Stimulated activated CD4-positive, alpha-beta T cell treated with anti-CD3 and anti-CD28 coated beads, Interleukin-12 subunit alpha, Interleukin-12 subunit beta, amount 100 ng/mL, for 4 hours (primary cell): ENCODE results near the gene NT5C.

ENCODE experiments used
- DNase-seq: peaks from one replicate; pipeline ENCODE4 v3.0.0-alpha.2; 2020

The NT5C gene

DNA sequence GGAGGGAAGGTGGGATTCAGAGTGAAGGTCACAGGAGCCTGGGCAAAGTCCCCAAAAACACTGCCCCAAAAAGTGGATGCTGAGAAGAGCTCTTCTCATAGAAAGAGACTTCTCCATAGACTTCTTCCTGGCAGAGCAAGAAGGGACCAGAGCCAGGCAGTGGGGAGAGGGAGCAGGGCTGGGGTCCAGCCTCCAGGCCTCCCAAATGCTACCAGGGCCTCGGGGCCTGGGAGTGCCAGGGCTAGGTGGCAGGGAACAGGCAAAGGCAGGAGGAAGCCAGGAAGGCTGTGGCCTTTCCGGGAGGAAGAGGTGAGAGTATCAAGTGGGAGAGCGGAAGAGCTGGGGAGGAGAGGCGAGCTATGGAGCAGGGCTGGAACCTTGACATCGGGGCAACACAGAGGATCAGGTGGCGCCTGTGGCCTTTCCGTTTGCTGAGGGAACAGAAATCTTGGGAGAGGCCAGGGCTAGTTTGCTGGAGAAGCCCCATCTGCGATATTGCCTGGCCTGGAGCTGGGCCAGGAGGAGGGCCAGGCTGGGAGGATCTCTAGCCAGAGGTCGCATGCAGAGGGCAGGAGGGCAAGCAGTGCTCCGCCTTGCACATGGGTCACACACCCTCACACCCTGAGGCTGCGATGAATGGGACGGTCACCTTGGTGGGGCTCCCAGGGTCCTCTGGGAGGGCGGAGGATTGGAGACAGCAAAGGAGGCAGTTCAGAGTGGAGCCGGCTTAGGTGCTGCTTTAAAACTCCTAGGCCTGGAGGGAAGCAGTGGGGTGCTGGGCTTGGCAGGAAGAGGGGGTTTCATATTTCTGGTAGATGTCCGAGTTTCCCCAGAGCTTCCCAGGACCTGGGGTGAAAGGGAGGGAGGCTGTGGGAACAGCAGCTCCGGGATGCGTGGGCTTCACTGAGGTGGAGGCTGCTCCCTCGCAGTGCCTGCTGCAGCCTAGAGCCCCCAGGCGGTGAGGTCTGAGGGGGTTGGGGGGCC is 40.4 kb downstream of the NT5C start:
- no peak for DNase-seq

DNA sequence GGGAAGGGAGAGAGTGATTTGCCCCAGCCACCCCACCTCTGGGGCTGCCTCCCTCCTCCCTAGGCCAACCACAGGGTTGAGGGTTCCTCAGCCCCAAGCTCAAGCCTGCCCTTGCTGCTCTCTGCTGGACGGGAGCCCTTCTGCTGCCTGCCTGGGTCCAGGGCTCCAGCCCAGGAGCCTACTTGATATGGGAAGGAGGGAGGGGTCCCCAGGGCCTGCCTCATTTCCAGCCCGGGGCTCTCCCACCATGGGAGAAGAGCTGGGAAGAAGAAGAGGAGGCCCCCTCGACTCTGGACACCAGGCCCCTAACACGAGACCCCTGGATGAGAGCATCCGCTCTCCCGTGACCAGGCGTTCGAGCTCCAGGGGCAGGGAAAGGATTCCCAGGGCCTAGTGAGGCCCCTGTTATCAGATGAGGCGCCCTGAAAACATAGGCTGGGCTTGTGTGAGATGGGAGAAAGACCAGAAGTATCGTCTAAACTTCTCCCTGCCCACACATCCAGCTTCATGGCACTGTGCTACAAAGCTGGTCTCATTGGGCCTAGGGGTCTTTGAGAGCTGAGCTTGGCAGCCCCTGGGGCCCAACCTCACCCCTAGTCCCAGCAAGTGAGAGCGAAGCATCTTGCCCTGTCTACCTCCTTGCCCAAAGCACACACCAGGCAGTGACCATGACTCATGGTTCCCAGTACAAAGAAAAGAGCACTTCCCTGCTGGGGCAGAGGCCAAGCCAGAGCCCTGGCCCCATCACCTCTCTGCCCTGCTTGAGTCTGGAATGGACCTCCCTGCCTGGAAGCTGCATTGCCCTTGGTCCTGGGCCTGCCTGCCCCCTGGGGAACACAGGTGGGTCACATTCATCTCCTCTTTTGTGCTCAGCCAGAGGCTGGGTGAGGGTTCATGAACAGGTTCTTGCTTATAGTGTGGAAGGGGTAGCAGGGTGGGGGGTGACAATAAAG is 42.8 kb downstream of the NT5C start:
- DNase-seq: no peak

DNA sequence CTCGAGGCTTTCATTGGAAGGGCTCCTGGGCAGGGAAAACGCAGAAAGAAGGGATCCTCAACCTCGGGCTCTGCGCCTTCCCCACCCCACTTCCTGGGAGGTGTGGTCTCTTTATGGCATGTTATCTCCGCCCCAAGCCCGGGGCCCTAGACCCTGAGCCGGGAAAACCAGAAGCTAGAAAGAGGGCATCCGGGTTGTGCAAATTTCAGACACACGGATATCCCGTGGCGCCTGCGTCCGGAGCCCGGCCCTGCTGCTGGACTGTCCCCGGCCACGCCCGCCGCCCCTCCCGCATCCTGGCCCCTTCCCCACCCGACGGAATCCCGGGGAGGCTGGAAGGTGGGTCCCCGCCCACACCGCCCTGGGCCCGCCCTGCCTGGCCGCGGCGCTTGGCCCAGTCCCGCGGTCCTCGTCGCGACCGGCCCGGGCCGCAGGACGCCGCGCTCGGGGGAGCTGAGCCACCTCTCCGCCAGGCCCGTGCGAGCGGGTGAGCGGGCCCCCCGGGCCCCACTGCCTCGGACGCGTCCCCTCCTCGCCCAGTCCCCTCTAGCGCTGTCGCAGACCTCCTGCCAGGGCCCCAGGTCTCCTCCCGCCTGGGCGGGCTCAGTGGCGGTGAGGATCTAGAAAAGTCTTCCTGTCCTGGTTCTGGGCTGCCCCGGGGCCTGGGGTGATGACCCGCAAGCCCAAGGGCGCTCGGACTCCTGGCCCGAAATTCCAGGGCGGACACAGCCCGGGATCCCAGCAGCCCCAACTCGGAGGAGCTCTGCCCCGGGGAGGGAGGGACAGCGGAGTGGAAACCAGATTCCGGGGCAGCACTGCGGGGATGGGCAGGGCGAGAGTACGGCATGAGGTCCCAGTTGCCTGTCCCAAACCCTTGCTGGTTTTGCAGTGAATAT is 43.7 kb downstream of the NT5C start, which contains the start of gene SLC16A5:
Gene SLC16A5, plus strand, starts transcription at position 397 of the 896 bp plus-strand sequence. CDS start 5,683 bp downstream, outside the sequence.
- no peak for DNase-seq

DNA sequence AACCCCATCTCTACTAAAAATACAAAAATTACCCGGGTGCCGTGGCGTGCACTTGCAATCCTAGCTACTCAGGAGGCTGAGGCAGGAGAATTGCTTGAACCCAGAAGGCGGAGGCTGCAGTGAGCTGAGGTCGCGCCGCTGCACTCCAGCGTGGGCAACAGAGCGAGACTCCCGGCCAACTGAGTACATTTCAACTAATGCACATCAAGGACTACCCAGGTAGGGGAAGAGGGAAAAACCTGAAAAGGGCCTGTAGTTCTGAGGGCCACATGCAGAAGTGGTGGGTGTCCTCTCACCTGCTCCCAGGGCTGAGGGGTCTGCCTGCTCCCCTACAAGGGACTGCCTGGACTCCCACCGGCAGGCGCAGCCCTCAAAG is 44.4 kb downstream of the NT5C start:
- DNase-seq: no peak

DNA sequence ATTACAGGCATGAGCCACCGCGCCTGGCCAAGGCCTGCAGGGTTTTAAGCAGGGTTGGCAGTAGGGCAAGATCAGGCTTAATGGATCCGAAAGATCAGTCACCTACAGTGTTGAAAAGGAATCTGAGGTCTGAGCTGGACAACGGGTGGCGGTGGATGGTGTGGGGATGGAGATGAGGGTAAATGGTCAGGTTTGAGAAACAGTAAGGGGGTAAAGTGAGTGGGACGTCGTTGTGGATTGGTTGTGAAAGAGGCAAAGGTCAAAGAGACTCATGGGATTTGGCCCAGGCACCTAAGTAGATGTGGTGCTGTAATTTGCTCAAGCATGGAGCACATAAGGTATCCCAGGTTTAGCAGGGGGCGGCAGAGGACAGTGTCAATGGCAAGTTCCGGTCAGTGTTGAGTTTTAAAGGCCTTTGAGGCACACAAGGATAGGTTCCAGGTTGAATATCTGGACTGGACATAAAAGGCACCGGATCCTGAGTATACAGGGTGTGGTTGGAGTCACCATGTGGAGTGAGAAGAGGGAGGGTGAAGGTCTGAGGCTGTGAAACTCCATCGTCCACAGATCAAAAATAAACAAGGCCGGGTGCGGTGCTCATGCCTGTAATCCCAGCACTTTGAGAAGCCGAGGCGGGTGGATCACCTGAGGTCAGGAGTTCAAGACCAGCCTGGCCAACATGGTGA is 44.9 kb downstream of the NT5C start:
- no peak for DNase-seq

DNA sequence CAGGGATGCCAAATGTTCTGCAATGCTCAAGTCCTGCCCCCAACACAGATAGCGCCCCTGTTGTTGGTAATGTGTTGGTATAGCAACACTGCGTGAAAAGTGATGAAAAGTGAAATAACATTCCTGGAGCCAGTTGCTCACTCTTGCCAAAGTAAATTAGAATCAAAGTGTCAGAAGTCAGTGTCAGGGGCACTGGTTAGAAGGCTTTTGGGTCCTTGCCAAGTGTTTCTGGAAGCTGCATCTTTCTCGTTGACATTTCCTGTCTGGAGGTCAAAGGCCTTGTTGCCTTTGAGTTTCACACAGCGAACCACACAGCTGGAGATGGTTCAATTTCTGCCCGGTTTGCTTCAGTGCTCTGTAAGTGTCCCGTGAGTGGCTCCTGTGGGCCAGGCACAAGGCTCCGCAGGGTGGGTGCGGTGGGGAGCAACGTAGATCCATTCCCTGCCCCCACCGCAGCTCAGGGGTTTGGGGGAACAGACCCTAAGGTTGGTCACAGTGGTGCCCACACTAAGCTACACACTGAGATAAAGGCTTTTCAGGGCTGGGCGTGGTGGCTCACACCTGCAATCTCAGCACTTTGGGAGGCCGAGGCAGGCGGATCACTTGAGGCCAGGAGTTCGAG is 47.4 kb downstream of the NT5C start:
- no peak for DNase-seq

DNA sequence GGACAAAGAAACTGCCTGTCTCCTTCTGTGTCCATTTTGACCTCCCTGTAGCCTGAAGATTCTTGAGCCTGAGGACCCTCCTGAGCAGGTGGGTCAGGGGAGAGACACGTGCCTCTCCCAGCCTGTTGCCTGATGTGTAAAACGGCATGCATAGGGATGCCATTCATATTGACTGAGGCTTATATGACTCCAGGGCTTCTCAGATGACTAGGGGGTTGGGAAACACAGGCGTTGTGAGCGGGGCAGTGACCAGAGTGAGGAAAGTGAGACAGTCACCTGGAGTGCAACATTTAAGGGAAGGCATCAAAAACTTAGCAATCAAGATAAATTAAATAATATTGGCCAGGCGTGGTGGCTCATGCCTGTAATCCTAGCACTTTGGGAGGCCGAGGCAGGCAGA is 48.9 kb downstream of the NT5C start:
- DNase-seq: no peak

DNA sequence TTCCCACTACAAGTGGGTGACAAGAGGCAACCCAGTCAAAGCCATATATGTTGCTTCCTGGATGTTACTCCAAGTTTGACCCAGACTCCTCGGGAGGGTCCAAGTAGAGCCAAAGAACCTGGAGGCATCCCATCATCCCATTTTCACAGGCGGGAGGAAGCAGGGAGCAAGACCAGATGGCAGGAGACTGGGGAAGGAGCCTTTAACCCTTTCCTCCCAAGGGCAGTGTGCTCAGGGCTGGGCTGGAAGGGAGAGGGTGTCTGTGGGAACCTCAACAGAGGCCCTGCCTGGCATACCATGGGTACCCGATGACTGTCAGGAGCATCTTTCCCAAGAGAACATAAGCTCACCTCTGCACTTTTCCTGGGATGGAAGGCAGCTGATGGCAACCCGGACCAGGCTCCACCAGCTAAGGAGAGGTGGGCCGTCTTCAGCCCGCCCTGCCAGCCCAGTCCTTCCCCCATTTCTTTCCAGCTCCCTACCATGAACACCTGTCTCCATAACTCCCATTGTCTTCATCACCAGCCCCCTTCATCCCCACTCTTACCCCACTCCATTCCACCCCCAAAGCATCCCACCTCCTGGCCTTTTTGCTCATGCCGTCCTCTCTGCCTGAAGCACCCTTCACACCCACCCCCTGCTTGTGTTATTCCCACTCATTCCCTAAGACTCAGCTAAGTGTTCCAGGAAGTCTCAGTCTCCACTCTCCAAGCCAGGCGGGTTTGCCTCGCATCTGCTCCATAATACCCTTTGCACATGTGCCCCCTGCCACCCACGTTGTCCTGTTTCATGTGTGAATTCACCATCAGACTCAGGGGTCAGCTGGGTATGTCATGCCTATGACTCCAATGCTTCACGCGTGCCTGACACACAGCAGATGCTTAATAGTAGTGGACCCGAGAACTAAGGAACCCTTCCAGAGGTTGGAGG is 49.7 kb downstream of the NT5C start:
- DNase-seq: no peak
